H1 (cell line): Measurements from ENCODE around the gene KLHDC7B.

Source experiments
- CTCF ChIP-seq, 3 experiments: IDR thresholded peaks; 1 replicate in 2 of 3; 2 replicates in 1 of 3; pipeline versions ENCODE4 v1.5.1 to v1.6.1; 2011; ENCODE audit warnings: low read length in 3 of 3, mild to moderate bottlenecking in 3 of 3, inconsistent platforms in 2 of 3, low read depth in 1 of 3, moderate library complexity in 1 of 3; ENCODE audit not compliant: insufficient read depth in 1 of 3; ENCODE audit errors: control extremely low read depth in 1 of 3
- POLR2A ChIP-seq, 2 experiments: IDR thresholded peaks; 1 replicate in 1 of 2; 2 replicates in 1 of 2; pipeline ENCODE4 v1.6.1; 2011; ENCODE audit warnings: low read depth in 2 of 2, low read length in 2 of 2, mild to moderate bottlenecking in 2 of 2; ENCODE audit errors: control extremely low read depth in 1 of 2
- SP1 ChIP-seq: IDR thresholded peaks from 2 replicates; pipeline ENCODE4 v1.6.1; 2011; ENCODE audit warnings: low read depth, low read length

GRCh38 chr22:50573491-50574382 is 28.0 kb downstream of the KLHDC7B start:
- TF ChIP-seq CTCF (IDR thresholded peaks at IDR 0.05; ENCODE audit: control extremely low read depth in 1 of 3, insufficient read depth in 1 of 3, low read depth in 1 of 3, low read length in 3 of 3), result no peak
- TF ChIP-seq POLR2A (IDR thresholded peaks at IDR 0.05; ENCODE audit: control extremely low read depth in 1 of 2, low read depth in 2 of 2, low read length in 2 of 2), result no peak
- TF ChIP-seq SP1, result no peak
